Measurements from ENCODE around the gene GLIPR1.
"Not testable (repeated sequence)": the region's sequence is repeated elsewhere in the genome, so short reads cannot be mapped to it uniquely, and the experiment has no call there.

Gene GLIPR1

GRCh38 chr12:75522124-75522523, 41.6 kb downstream of the GLIPR1 start:
- not testable (repeated sequence) for DNase-seq

- no peak for DNase-seq
Observed at GRCh38 chr12:75525263-75525662, 44.7 kb downstream of the GLIPR1 start.

GRCh38 chr12:75526655-75527511, 46.3 kb downstream of the GLIPR1 start:
- peak; percentile 55 for DNase-seq

GRCh38 chr12:75528272-75528671, 47.7 kb downstream of the GLIPR1 start:
- DNase-seq: peak; percentile 10

- no peak for DNase-seq
Observed at GRCh38 chr12:75528692-75529091, 48.1 kb downstream of the GLIPR1 start.

GRCh38 chr12:75529316-75529715, 48.8 kb downstream of the GLIPR1 start:
- DNase-seq: no peak

- no peak for DNase-seq
Observed at GRCh38 chr12:75529826-75530225, 49.3 kb downstream of the GLIPR1 start.

- DNase-seq: no peak
Observed at GRCh38 chr12:75533239-75533638, 52.7 kb downstream of the GLIPR1 start.

- DNase-seq: no peak
Observed at GRCh38 chr12:75539889-75540288, 59.3 kb downstream of the GLIPR1 start.

GRCh38 chr12:75542942-75543341, 62.4 kb downstream of the GLIPR1 start:
- DNase-seq: no peak

GRCh38 chr12:75543529-75543928, 63.0 kb downstream of the GLIPR1 start:
- DNase-seq: no peak

GRCh38 chr12:75545636-75546035, 65.1 kb downstream of the GLIPR1 start:
- DNase-seq: no peak

GRCh38 chr12:75548879-75549278, 68.3 kb downstream of the GLIPR1 start:
- no peak for DNase-seq

GRCh38 chr12:75549989-75550388, 69.4 kb downstream of the GLIPR1 start:
- DNase-seq: no peak

- DNase-seq: no peak
Observed at GRCh38 chr12:75550401-75551240, 70.1 kb downstream of the GLIPR1 start.

GRCh38 chr12:75551477-75551876, 70.9 kb downstream of the GLIPR1 start:
- DNase-seq: no peak

GRCh38 chr12:75553398-75553797, 72.8 kb downstream of the GLIPR1 start:
- DNase-seq: no peak

Measured in inflammatory macrophage treated with lipopolysaccharide for 4 hours (primary cell).